ENCODE data around the gene SLC25A34. TPM values are rescaled to one million over a fixed set of nuclear protein-coding genes. Genes with fewer than 3 reads are reported as not detected.
A peak's percentile ranks its signal among the peaks of the same experiment; 100 is the strongest.

Gene SLC25A34
- total and polyA plus RNA-seq, 10 of the 15 experiments (the other 5 are each of a cell fraction or from before 2014, with no cell fraction given), result 0.02 to 1.6 (median 0.39) TPM

DNA sequence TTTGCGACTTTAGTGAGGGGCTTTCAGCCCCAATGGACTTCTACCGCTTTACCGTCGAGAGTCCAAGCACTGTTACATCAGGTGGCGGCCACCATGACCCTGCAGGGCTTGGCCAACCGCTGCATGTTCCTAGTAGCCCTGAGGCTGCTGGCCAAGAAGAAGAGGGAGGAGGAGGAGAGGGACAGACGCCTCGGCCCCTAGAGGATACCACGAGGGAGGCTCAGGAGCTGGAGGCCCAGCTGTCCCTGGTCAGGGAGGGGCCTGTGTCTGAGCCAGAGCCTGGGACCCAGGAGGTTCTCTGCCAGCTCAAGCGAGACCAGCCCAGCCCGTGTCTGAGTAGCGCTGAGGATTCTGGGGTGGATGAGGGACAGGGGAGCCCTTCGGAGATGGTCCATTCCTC lies 8.6 kb upstream of the SLC25A34 start:
- H2AFZ ChIP-seq (ENCODE audit: control insufficient read depth, low read depth, low read length), result no peak overlapping the region
- no peak overlapping the region for H3K9ac ChIP-seq (ENCODE audit: control insufficient read depth, insufficient read depth, low read length)
- no peak for DNase-seq (ENCODE audit: low read depth, low spot score)
- no peak for FAIRE-seq
- ChIA-PET CTCF (no interaction called here), RAD21 (ENCODE audit: unreplicated experiment) (no interaction called here), POLR2A (no interaction called here), SMC1A (ENCODE audit: uncharacterized antibody, unreplicated experiment) (no interaction called here)
- H4K20me1 ChIP-seq (ENCODE audit: control insufficient read depth, insufficient read depth), result no peaks in the 10 kb centered on the region
- H3K27me3 ChIP-seq (replicated peaks in 1 of 2; ENCODE audit: control insufficient read depth in 2 of 2, insufficient read depth in 2 of 2, low read length in 1 of 2), result no peaks in the 10 kb centered on the region
- H3K4me2 ChIP-seq (ENCODE audit: control insufficient read depth, insufficient read depth), result no peak overlapping the region
- TSS peak; percentile 39 for BruUV-seq (replicated peaks)
- H3K4me3 ChIP-seq, result no peak overlapping the region
- ATAC-seq, result no peak
- no peaks in the 10 kb centered on the region for H3K4me1 ChIP-seq (ENCODE audit: control insufficient read depth, insufficient read depth, low read length)
- WGBS (ENCODE audit: insufficient coverage, insufficient replicate concordance, low lambda C conversion rate, missing lambda C conversion rate), result 93% methylated on average over 12 of the region's 13 CpGs
- H3K79me2 ChIP-seq (ENCODE audit: control insufficient read depth, insufficient read depth, low read length), result no peaks in the 10 kb centered on the region
- no peak overlapping the region for H3K27ac ChIP-seq (ENCODE audit: control insufficient read depth, insufficient read depth)
- H3K9me3 ChIP-seq (replicated peaks; ENCODE audit: control insufficient read depth, insufficient read depth, low read length), result no peaks in the 10 kb centered on the region
- peaks cover 19 to 36% of the 10 kb centered on the region in 2 experiments for H3K36me3 ChIP-seq (ENCODE audit: control insufficient read depth in 2 of 2, insufficient read depth in 2 of 2, low read length in 1 of 2)
- intact Hi-C loops (cut with micrococcal nuclease; ENCODE audit: unreplicated experiment) (no loop called here), in situ Hi-C loops (cut with MboI) (no loop called here)
- TF ChIP-seq SMAD5 (IDR thresholded peaks at IDR 0.05; ENCODE audit: low read depth) (no peak), SUPT20H (IDR thresholded peaks at IDR 0.05; ENCODE audit: borderline replicate concordance, control insufficient read depth, low read depth, low read length) (no peak), JUND (IDR thresholded peaks at IDR 0.05; ENCODE audit: low read depth, low read length) (no peak), KAT2A (conservative IDR thresholded peaks at IDR 0.05; ENCODE audit: control insufficient read depth, low read depth, low read length) (no peak), E4F1 (IDR thresholded peaks at IDR 0.05; ENCODE audit: borderline replicate concordance, partially characterized antibody) (no peak), ATF2 (IDR thresholded peaks at IDR 0.05; ENCODE audit: low read length) (no peak), SMARCA5 (IDR thresholded peaks at IDR 0.05) (no peak), CEBPB (IDR thresholded peaks at IDR 0.05; ENCODE audit: borderline replicate concordance in 1 of 2, low read depth in 2 of 2, low read length in 2 of 2) (no peak), DPF2 (IDR thresholded peaks at IDR 0.05) (no peak)

Data from GM12878 (cell line).